H1 (cell line): Measurements from ENCODE around the gene KLHDC8A. TPM values are rescaled to one million over a fixed set of nuclear protein-coding genes. Genes with fewer than 3 reads are reported as not detected.

Source experiments
- polyA plus RNA-seq, 7 experiments: library from polyadenylated mRNA; depleted of rRNA in 3 of 7; stranded (reverse) in 5 of 7; unstranded in 2 of 7; fragments of >200 nt in 5 of 7; fragments of 200-250 nt in 2 of 7; gene quantifications; 1 replicate in 5 of 7; 2 replicates in 1 of 7; 4 replicates in 1 of 7; pipeline versions ENCODE4 v1.2.1 to v1.2.3, GENCODE V29; 2011 to 2013; ENCODE audit warnings: missing spikeins in 2 of 7, mixed read lengths in 2 of 7
- total RNA-seq: library from RNA; stranded (reverse); fragmentation: NEBNext Ultra II Directional; extraction: Animal tissue kit (Norgen Biotek cat#: 25700); gene quantifications from 2 replicates; pipeline ENCODE4 v1.2.1, GENCODE V29; 2021
- TF ChIP-seq, protein P1 (sequence below): IDR thresholded peaks from 2 replicates; pipeline ENCODE4 v1.6.1; 2011; ENCODE audit warnings: low read depth, mild to moderate bottlenecking, low read length; ENCODE audit not compliant: insufficient read depth
- TF ChIP-seq, protein P2 (sequence below): IDR thresholded peaks from 2 replicates; pipeline ENCODE4 v1.6.1; 2012; ENCODE audit warnings: inconsistent platforms

Gene KLHDC8A
- total and polyA plus RNA-seq, 2 of the 8 experiments (the other 6 are each of a cell fraction or from before 2014, with no cell fraction given): 1.9 to 3.4 TPM

DNA sequence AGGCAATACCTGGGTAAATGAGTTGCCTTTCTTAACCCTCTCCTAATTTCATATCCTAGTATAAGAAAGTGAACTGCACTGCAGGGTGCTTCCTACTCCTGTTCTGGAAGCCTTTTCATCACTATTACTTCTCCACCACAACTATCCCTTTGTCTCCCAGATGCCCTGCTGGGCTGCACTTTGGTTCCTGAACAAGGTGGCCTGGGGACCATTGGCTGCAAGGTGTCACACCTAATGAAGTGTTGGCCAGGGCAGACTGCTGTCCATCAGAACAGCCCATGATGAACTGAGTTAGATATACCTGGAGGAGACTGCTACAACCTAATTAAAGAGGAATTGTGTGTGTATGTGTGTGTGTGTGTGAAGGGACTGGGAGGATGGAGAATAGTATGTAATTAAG is 1.9 kb upstream of the KLHDC8A start (continued):
- TF ChIP-seq, protein P1, sequence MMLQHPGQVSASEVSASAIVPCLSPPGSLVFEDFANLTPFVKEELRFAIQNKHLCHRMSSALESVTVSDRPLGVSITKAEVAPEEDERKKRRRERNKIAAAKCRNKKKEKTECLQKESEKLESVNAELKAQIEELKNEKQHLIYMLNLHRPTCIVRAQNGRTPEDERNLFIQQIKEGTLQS: no peak
- TF ChIP-seq, protein P2, sequence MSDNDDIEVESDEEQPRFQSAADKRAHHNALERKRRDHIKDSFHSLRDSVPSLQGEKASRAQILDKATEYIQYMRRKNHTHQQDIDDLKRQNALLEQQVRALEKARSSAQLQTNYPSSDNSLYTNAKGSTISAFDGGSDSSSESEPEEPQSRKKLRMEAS: no peak
- TF ChIP-seq, all 59 proteins: peak for 0
